SIG-M5 (cell line): Measurements from ENCODE around the gene LPP.

ENCODE experiments used
- DNase-seq: peaks from one replicate; lab custom pipeline; 2025; lab: John Stamatoyannopoulos, UW

LPP gene

GRCh38 chr3:188299068-188299467 is 145.1 kb downstream of the LPP start:
- DNase-seq, result no peak

GRCh38 chr3:188299708-188300107 is 145.8 kb downstream of the LPP start:
- DNase-seq, result no peak

GRCh38 chr3:188301147-188301546 is 147.2 kb downstream of the LPP start:
- no peak for DNase-seq

- DNase-seq, result no peak
These were observed 149.4 kb downstream of the LPP start for GRCh38 chr3:188303286-188303799.

- DNase-seq, result no peak
These were observed 149.9 kb downstream of the LPP start for GRCh38 chr3:188303823-188304222.

- no peak for DNase-seq
These were observed 150.5 kb downstream of the LPP start for GRCh38 chr3:188304501-188304900.

GRCh38 chr3:188305220-188305619 is 151.3 kb downstream of the LPP start:
- DNase-seq, result no peak

- DNase-seq, result no peak
These were observed 152.6 kb downstream of the LPP start for GRCh38 chr3:188306435-188307005.

- DNase-seq, result no peak
These were observed 155.7 kb downstream of the LPP start for GRCh38 chr3:188309437-188310269.

GRCh38 chr3:188310270-188310710 is 156.3 kb downstream of the LPP start:
- DNase-seq, result no peak

GRCh38 chr3:188315553-188315952 is 161.6 kb downstream of the LPP start:
- DNase-seq, result no peak

- DNase-seq, result no peak
These were observed 162.2 kb downstream of the LPP start for GRCh38 chr3:188316021-188316722.

- DNase-seq, result no peak
These were observed 162.7 kb downstream of the LPP start for GRCh38 chr3:188316723-188317070.

- no peak for DNase-seq
These were observed 165.6 kb downstream of the LPP start for GRCh38 chr3:188319569-188319968.

GRCh38 chr3:188320757-188321156 is 166.8 kb downstream of the LPP start:
- DNase-seq, result no peak

GRCh38 chr3:188321258-188321657 is 167.3 kb downstream of the LPP start:
- no peak for DNase-seq

- no peak for DNase-seq
These were observed 168.4 kb downstream of the LPP start for GRCh38 chr3:188322135-188322887.

GRCh38 chr3:188323067-188323842 is 169.3 kb downstream of the LPP start:
- DNase-seq, result no peak

- DNase-seq, result no peak
These were observed 172.2 kb downstream of the LPP start for GRCh38 chr3:188326111-188326510.

- no peak for DNase-seq
These were observed 173.0 kb downstream of the LPP start for GRCh38 chr3:188326968-188327367.

GRCh38 chr3:188327433-188327832 is 173.5 kb downstream of the LPP start:
- DNase-seq, result no peak
